H9 (cell line): ENCODE measurements around the gene NAT16. TPM values are rescaled to one million over a fixed set of nuclear protein-coding genes. Genes with fewer than 3 reads are reported as not detected.
A peak's percentile ranks its signal among the peaks of the same experiment; 100 is the strongest.

Experiments
- DNase-seq: peaks from one replicate; pipeline ENCODE4 v3.0.0-alpha.2; 2017
- H2AFZ ChIP-seq: one replicate; pipeline ENCODE4 v1.6.1; 2013; ENCODE audit warnings: mild to moderate bottlenecking, low read length, control low read depth, moderate library complexity
- H2AK5ac ChIP-seq: 2 replicates; pipeline ENCODE4 v1.6.1; 2013; ENCODE audit warnings: low read length, control low read depth, mixed read lengths; ENCODE audit not compliant: insufficient read length
- H2BK120ac ChIP-seq: one replicate; pipeline ENCODE4 v1.6.1; 2013; ENCODE audit warnings: low read depth, mild to moderate bottlenecking, low read length, control low read depth, inconsistent platforms; ENCODE audit not compliant: poor library complexity, severe bottlenecking
- H2BK12ac ChIP-seq: 2 replicates; pipeline ENCODE4 v1.6.1; 2013; ENCODE audit warnings: low read length, control low read depth, mixed read lengths, low read depth; ENCODE audit not compliant: insufficient read length
- H2BK15ac ChIP-seq: 2 replicates; pipeline ENCODE4 v1.6.1; 2013; ENCODE audit warnings: low read depth, low read length, control low read depth
- H2BK20ac ChIP-seq: one replicate; pipeline ENCODE4 v1.6.1; 2013; ENCODE audit warnings: low read depth, mild to moderate bottlenecking, low read length, control low read depth, inconsistent platforms; ENCODE audit not compliant: poor library complexity, severe bottlenecking
- H2BK5ac ChIP-seq: 2 replicates; pipeline ENCODE4 v1.6.1; 2013; ENCODE audit warnings: low read length, control low read depth, mixed read lengths; ENCODE audit not compliant: insufficient read length
- H3K14ac ChIP-seq: 2 replicates; pipeline ENCODE4 v1.6.1; 2013; ENCODE audit warnings: low read length, control low read depth; ENCODE audit not compliant: insufficient read depth
- H3K18ac ChIP-seq: 2 replicates; pipeline ENCODE4 v1.6.1; 2013; ENCODE audit warnings: low read depth, mild to moderate bottlenecking, mixed read lengths, low read length, control low read depth; ENCODE audit not compliant: insufficient read length
- H3K23ac ChIP-seq: 2 replicates; pipeline ENCODE4 v1.6.1; 2013; ENCODE audit warnings: low read length, control low read depth, mixed read lengths, low read depth; ENCODE audit not compliant: insufficient read length
- H3K23me2 ChIP-seq: 2 replicates; pipeline ENCODE4 v1.6.1; 2013; ENCODE audit warnings: low read depth, mild to moderate bottlenecking, mixed read lengths, low read length, control low read depth; ENCODE audit not compliant: insufficient read length, poor library complexity, severe bottlenecking
- H3K27ac ChIP-seq: 2 replicates; pipeline ENCODE4 v1.5.1; 2013; ENCODE audit warnings: low read length, control low read depth, mixed read lengths, low read depth; ENCODE audit not compliant: insufficient read length
- H3K27me3 ChIP-seq: 2 replicates; pipeline ENCODE4 v1.6.1; 2013; ENCODE audit warnings: low read length, control low read depth, inconsistent platforms; ENCODE audit not compliant: insufficient read depth
- H3K4ac ChIP-seq: 2 replicates; pipeline ENCODE4 v1.6.1; 2013; ENCODE audit warnings: low read depth, mild to moderate bottlenecking, control low read depth, inconsistent platforms, low read length, moderate library complexity
- H3K4me1 ChIP-seq: 2 replicates; pipeline ENCODE4 v1.6.1; 2013; ENCODE audit warnings: low read length, control low read depth, inconsistent platforms; ENCODE audit not compliant: insufficient read depth
- H3K4me2 ChIP-seq: 2 replicates; pipeline ENCODE4 v1.6.1; 2013; ENCODE audit warnings: low read length, control low read depth, mixed read lengths; ENCODE audit not compliant: insufficient read length, insufficient read depth
- H3K56ac ChIP-seq: 2 replicates; pipeline ENCODE4 v1.6.1; 2013; ENCODE audit warnings: low read depth, mild to moderate bottlenecking, mixed read lengths, low read length, control low read depth; ENCODE audit not compliant: insufficient read length
- H3K79me1 ChIP-seq: 2 replicates; pipeline ENCODE4 v1.6.1; 2013; ENCODE audit warnings: low read depth, mild to moderate bottlenecking, moderate library complexity, low read length, control low read depth, inconsistent platforms; ENCODE audit not compliant: insufficient read depth, poor library complexity, severe bottlenecking
- H3K79me2 ChIP-seq: 2 replicates; pipeline ENCODE4 v1.6.1; 2013; ENCODE audit warnings: low read length, control low read depth, inconsistent platforms; ENCODE audit not compliant: insufficient read depth
- H3K9ac ChIP-seq: 2 replicates; pipeline ENCODE4 v1.6.1; 2013; ENCODE audit warnings: low read length, control low read depth, mixed read lengths; ENCODE audit not compliant: insufficient read length; ENCODE audit errors: extremely low read depth
- H3K9me3 ChIP-seq: one replicate; pipeline ENCODE4 v1.6.1; 2013; ENCODE audit warnings: low read depth, low read length, inconsistent platforms; ENCODE audit not compliant: control insufficient read depth
- H3T11ph ChIP-seq: one replicate; pipeline ENCODE4 v1.6.1; 2013; ENCODE audit warnings: mild to moderate bottlenecking, low read length, control low read depth, inconsistent platforms
- H4K20me1 ChIP-seq: one replicate; pipeline ENCODE4 v1.6.1; 2013; ENCODE audit not compliant: control insufficient read depth, insufficient read length, insufficient read depth
- H4K5ac ChIP-seq: 2 replicates; pipeline ENCODE4 v1.6.1; 2013; ENCODE audit warnings: low read depth, mild to moderate bottlenecking, mixed read lengths, low read length, control low read depth; ENCODE audit not compliant: insufficient read length
- H4K8ac ChIP-seq: replicated peaks from 2 replicates; pipeline ENCODE4 v1.6.1; 2013; ENCODE audit warnings: low read length, control low read depth, mixed read lengths, low read depth; ENCODE audit not compliant: insufficient read length
- H4K91ac ChIP-seq: 2 replicates; pipeline ENCODE4 v1.6.1; 2013; ENCODE audit warnings: low read depth, mild to moderate bottlenecking, moderate library complexity, mixed read lengths, low read length, control low read depth; ENCODE audit not compliant: insufficient read length
- H3K27ac Mint-ChIP-seq, 3 experiments: 2 replicates in 2 of 3; 3 replicates in 1 of 3; pipeline ENCODE4 v1.8.0; 2020 to 2021; ENCODE audit warnings: mixed read lengths in 3 of 3, mild to moderate bottlenecking in 1 of 3, moderate library complexity in 1 of 3
- H3K27me3 Mint-ChIP-seq: 2 replicates; pipeline ENCODE4 v1.8.0; 2021; ENCODE audit warnings: low read depth, mild to moderate bottlenecking, moderate library complexity, mixed read lengths
- H3K36me3 Mint-ChIP-seq, 3 experiments: 2 replicates in 2 of 3; 3 replicates in 1 of 3; pipeline ENCODE4 v1.8.0; 2020 to 2021; ENCODE audit warnings: low read depth in 3 of 3, mixed read lengths in 3 of 3; ENCODE audit not compliant: insufficient read depth in 1 of 3
- H3K4me1 Mint-ChIP-seq, 2 experiments: 2 replicates each; pipeline ENCODE4 v1.8.0; 2020; ENCODE audit warnings: mixed read lengths in 2 of 2
- H3K4me3 Mint-ChIP-seq, 2 experiments: 2 replicates in 1 of 2; 3 replicates in 1 of 2; pipeline ENCODE4 v1.8.0; 2020 to 2021; ENCODE audit warnings: mild to moderate bottlenecking in 2 of 2, mixed read lengths in 2 of 2, moderate library complexity in 1 of 2
- H3K9me3 Mint-ChIP-seq, 2 experiments: 2 replicates in 1 of 2; 3 replicates in 1 of 2; pipeline ENCODE4 v1.8.0; 2020; ENCODE audit warnings: mild to moderate bottlenecking in 2 of 2, mixed read lengths in 2 of 2, moderate library complexity in 1 of 2
- WGBS: extraction: QIAGEN DNeasy Blood & Tissue Kit; methylation state at CpG from one replicate; pipeline ENCODE4 v1.1.7; 2013; ENCODE audit warnings: missing lambda C conversion rate, low lambda C conversion rate, mixed read lengths; ENCODE audit not compliant: insufficient read length; ENCODE audit errors: extremely low coverage; 5-methylcytosine and 5-hydroxymethylcytosine counted together
- total RNA-seq: library from RNA; stranded (reverse); gene quantifications from 2 replicates; pipeline ENCODE4 v1.2.1, GENCODE V29; 2021
- TF ChIP-seq, protein P1 (sequence below): fragments of 200-600 bp; sonication (generic); conservative IDR thresholded peaks from 3 replicates; pipeline ENCODE4 v1.8.0; 2021; ENCODE audit warnings: antibody characterized with exemption, mild to moderate bottlenecking

Gene NAT16
- total RNA-seq, 1 experiment from 2014 or later: 0.50 TPM

DNA sequence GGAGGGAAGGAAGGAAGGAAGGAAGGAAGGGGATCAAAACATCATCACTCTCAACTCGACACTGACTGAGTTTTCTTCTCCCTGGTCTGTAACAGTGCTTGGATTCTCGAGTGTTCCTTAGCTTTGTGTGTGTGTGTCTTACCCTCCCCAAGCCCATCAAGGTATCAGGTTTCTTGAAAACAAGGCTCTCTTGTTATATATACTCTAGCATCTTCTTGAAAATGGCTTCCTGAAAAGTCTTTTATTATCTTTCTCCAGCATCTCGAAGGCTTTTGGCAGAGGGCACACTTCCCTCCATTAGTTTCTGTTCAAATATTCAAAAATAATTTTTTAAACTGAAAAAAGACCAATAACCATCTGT is 39.8 kb downstream of the NAT16 start:
- Mint-ChIP-seq H3K36me3 (peaks cover 0 to 12% (median 0%) of the 10 kb centered on the region in 3 experiments; a peak in 2 of 7 replicates), H3K4me3 (no peak overlapping the region; a peak in 1 of 5 replicates), H3K27ac (peak overlapping the region in 1 of 3 experiments; percentile 67; a peak in 1 of 7 replicates), H3K27me3 (no peaks in the 10 kb centered on the region), H3K9me3 (no peaks in the 10 kb centered on the region; a peak in 1 of 5 replicates), H3K4me1 (peaks cover 21 to 24% of the 10 kb centered on the region in 2 experiments)
- no peak overlapping the region for H3K9ac ChIP-seq
- DNase-seq: no peak
- H4K91ac ChIP-seq: no peak overlapping the region
- no peak overlapping the region for H2AFZ ChIP-seq
- H4K5ac ChIP-seq: no peak overlapping the region
- H3K27me3 ChIP-seq: no peaks in the 10 kb centered on the region
- H3K4me1 ChIP-seq: no peaks in the 10 kb centered on the region; the same call in 1 of the 2 replicates
- no peak overlapping the region for H2BK5ac ChIP-seq
- H3T11ph ChIP-seq: no peak overlapping the region
- no peaks in the 10 kb centered on the region for H3K9me3 ChIP-seq
- no peaks in the 10 kb centered on the region for H4K20me1 ChIP-seq
- TF ChIP-seq, protein P1, sequence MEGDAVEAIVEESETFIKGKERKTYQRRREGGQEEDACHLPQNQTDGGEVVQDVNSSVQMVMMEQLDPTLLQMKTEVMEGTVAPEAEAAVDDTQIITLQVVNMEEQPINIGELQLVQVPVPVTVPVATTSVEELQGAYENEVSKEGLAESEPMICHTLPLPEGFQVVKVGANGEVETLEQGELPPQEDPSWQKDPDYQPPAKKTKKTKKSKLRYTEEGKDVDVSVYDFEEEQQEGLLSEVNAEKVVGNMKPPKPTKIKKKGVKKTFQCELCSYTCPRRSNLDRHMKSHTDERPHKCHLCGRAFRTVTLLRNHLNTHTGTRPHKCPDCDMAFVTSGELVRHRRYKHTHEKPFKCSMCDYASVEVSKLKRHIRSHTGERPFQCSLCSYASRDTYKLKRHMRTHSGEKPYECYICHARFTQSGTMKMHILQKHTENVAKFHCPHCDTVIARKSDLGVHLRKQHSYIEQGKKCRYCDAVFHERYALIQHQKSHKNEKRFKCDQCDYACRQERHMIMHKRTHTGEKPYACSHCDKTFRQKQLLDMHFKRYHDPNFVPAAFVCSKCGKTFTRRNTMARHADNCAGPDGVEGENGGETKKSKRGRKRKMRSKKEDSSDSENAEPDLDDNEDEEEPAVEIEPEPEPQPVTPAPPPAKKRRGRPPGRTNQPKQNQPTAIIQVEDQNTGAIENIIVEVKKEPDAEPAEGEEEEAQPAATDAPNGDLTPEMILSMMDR: no peak
- no peaks in the 10 kb centered on the region for H3K79me2 ChIP-seq
- no peak overlapping the region for H2BK120ac ChIP-seq
- peak overlapping the region; percentile 30 for H3K4me2 ChIP-seq
- peaks cover 3% of the 10 kb centered on the region for H3K23me2 ChIP-seq
- no peak overlapping the region for H3K56ac ChIP-seq
- H2BK20ac ChIP-seq: no peak overlapping the region
- H4K8ac ChIP-seq: no peak overlapping the region
- H3K23ac ChIP-seq: no peak overlapping the region
- no peak overlapping the region for H2BK15ac ChIP-seq
- H3K4ac ChIP-seq: no peak overlapping the region
- H2AK5ac ChIP-seq: no peak overlapping the region
- no peak overlapping the region for H3K18ac ChIP-seq
- H3K79me1 ChIP-seq: no peaks in the 10 kb centered on the region
- no peak overlapping the region for H3K14ac ChIP-seq
- H3K27ac ChIP-seq: no peak overlapping the region
- H2BK12ac ChIP-seq: no peak overlapping the region
- no CpG with 5 or more reads among the region's 3 CpGs for whole genome bisulfite sequencing
